ENCODE data around the gene ARHGAP6.
"Not testable (repeated sequence)": the region's sequence is repeated elsewhere in the genome, so short reads cannot be mapped to it uniquely, and the experiment has no call there.

ARHGAP6 gene

DNA sequence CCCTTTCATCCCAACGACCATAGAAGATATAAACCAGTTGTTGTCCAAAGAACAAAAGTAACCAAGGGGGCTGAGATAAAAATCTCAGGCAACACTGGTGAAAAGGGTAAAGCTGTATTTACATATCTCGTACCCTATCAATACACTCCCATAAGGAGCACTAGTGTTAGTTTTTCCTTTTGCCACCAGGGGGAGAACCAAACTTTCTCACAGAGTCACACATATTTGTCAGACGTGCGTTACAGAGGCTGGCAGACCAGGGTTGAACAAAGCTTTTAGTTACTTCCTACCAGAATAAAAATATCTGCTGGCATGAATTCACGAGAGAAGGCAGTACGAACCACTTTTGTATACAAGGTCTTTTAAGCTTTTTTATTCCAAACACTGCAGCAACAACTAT is 284.3 kb downstream of the ARHGAP6 start:
- Histone ChIP-seq H3K9me3 (ENCODE audit: control insufficient read depth in 1 of 2, low read length in 2 of 2) (no peaks in the 10 kb centered on the region), H3K27ac (ENCODE audit: low read length) (peak overlapping the region; percentile 39), H3K27me3 (ENCODE audit: low read depth, low read length) (no peaks in the 10 kb centered on the region), H3K4me3 (ENCODE audit: low read depth in 1 of 2, low read length in 2 of 2) (no peak overlapping the region), H3K4me1 (ENCODE audit: control insufficient read depth in 1 of 2, insufficient read depth in 2 of 2, low read length in 2 of 2) (peaks cover 0 to 4% of the 10 kb centered on the region in 2 donors), H3K36me3 (ENCODE audit: control insufficient read depth in 1 of 2, insufficient read depth in 2 of 2, low read length in 2 of 2) (no peaks in the 10 kb centered on the region)

GRCh38 chrX:11380187-11380844 is 285.4 kb downstream of the ARHGAP6 start:
- no peak overlapping the region for H3K4me3 ChIP-seq (ENCODE audit: low read depth in 1 of 2, low read length in 2 of 2)

GRCh38 chrX:11376163-11376562 is 289.6 kb downstream of the ARHGAP6 start:
- Histone ChIP-seq H3K4me3 (ENCODE audit: low read depth in 1 of 2, low read length in 2 of 2) (no peak overlapping the region), H3K27me3 (ENCODE audit: low read depth, low read length) (no peaks in the 10 kb centered on the region), H3K4me1 (ENCODE audit: control insufficient read depth in 1 of 2, insufficient read depth in 2 of 2, low read length in 2 of 2) (no peaks in the 10 kb centered on the region), H3K36me3 (ENCODE audit: control insufficient read depth in 1 of 2, insufficient read depth in 2 of 2, low read length in 2 of 2) (no peaks in the 10 kb centered on the region), H3K9me3 (ENCODE audit: control insufficient read depth in 1 of 2, low read length in 2 of 2) (no peaks in the 10 kb centered on the region), H3K27ac (ENCODE audit: low read length) (no peak overlapping the region)

More at GRCh38 chrX:11380187-11380844, 285.4 kb downstream of the ARHGAP6 start:
- Histone ChIP-seq H3K36me3 (ENCODE audit: control insufficient read depth in 1 of 2, insufficient read depth in 2 of 2, low read length in 2 of 2) (no peaks in the 10 kb centered on the region), H3K9me3 (ENCODE audit: control insufficient read depth in 1 of 2, low read length in 2 of 2) (no peaks in the 10 kb centered on the region), H3K27me3 (ENCODE audit: low read depth, low read length) (no peaks in the 10 kb centered on the region), H3K4me1 (ENCODE audit: control insufficient read depth in 1 of 2, insufficient read depth in 2 of 2, low read length in 2 of 2) (peaks cover 0 to 4% of the 10 kb centered on the region in 2 donors), H3K27ac (ENCODE audit: low read length) (peak overlapping the region; percentile 23)

- no peaks in the 10 kb centered on the region for H3K4me1 ChIP-seq (ENCODE audit: control insufficient read depth in 1 of 2, insufficient read depth in 2 of 2, low read length in 2 of 2)
These were observed 290.1 kb downstream of the ARHGAP6 start for GRCh38 chrX:11375614-11376119.

DNA sequence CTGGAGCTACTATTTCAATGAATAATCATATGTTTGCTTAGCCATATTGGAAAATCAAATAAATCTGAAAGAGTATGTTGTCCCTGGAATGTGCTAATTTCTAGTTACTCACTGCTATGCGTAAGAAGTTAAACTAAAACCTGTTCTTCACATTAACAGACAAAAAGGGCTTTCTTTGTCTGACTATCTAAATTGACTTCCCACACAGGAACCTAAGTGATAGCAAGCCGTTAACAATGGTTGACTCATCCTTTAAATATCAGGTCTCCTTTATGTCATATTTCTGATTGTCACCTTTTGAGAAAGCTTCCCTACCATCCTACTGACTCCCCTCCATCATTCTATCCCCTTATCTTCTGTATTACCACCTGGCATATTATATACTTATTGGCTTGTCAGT is 291.1 kb downstream of the ARHGAP6 start:
- Histone ChIP-seq H3K27ac (ENCODE audit: low read length) (no peak overlapping the region), H3K9me3 (ENCODE audit: control insufficient read depth in 1 of 2, low read length in 2 of 2) (no peaks in the 10 kb centered on the region), H3K4me1 (ENCODE audit: control insufficient read depth in 1 of 2, insufficient read depth in 2 of 2, low read length in 2 of 2) (no peaks in the 10 kb centered on the region), H3K36me3 (ENCODE audit: control insufficient read depth in 1 of 2, insufficient read depth in 2 of 2, low read length in 2 of 2) (no peaks in the 10 kb centered on the region), H3K27me3 (ENCODE audit: low read depth, low read length) (no peaks in the 10 kb centered on the region), H3K4me3 (ENCODE audit: low read depth in 1 of 2, low read length in 2 of 2) (no peak overlapping the region)

More at GRCh38 chrX:11375614-11376119, 290.1 kb downstream of the ARHGAP6 start:
- no peaks in the 10 kb centered on the region for H3K36me3 ChIP-seq (ENCODE audit: control insufficient read depth in 1 of 2, insufficient read depth in 2 of 2, low read length in 2 of 2)
- H3K27me3 ChIP-seq (ENCODE audit: low read depth, low read length), result no peaks in the 10 kb centered on the region
- no peak overlapping the region for H3K4me3 ChIP-seq (ENCODE audit: low read depth in 1 of 2, low read length in 2 of 2)
- H3K9me3 ChIP-seq (ENCODE audit: control insufficient read depth in 1 of 2, low read length in 2 of 2), result no peaks in the 10 kb centered on the region
- no peak overlapping the region for H3K27ac ChIP-seq (ENCODE audit: low read length)

GRCh38 chrX:11371106-11371505 is 294.6 kb downstream of the ARHGAP6 start:
- Histone ChIP-seq H3K27ac (ENCODE audit: low read length) (no peak overlapping the region), H3K27me3 (ENCODE audit: low read depth, low read length) (no peaks in the 10 kb centered on the region), H3K36me3 (ENCODE audit: control insufficient read depth in 1 of 2, insufficient read depth in 2 of 2, low read length in 2 of 2) (no peaks in the 10 kb centered on the region), H3K4me3 (ENCODE audit: low read depth in 1 of 2, low read length in 2 of 2) (no peak overlapping the region), H3K9me3 (ENCODE audit: control insufficient read depth in 1 of 2, low read length in 2 of 2) (no peaks in the 10 kb centered on the region), H3K4me1 (ENCODE audit: control insufficient read depth in 1 of 2, insufficient read depth in 2 of 2, low read length in 2 of 2) (no peaks in the 10 kb centered on the region)

DNA sequence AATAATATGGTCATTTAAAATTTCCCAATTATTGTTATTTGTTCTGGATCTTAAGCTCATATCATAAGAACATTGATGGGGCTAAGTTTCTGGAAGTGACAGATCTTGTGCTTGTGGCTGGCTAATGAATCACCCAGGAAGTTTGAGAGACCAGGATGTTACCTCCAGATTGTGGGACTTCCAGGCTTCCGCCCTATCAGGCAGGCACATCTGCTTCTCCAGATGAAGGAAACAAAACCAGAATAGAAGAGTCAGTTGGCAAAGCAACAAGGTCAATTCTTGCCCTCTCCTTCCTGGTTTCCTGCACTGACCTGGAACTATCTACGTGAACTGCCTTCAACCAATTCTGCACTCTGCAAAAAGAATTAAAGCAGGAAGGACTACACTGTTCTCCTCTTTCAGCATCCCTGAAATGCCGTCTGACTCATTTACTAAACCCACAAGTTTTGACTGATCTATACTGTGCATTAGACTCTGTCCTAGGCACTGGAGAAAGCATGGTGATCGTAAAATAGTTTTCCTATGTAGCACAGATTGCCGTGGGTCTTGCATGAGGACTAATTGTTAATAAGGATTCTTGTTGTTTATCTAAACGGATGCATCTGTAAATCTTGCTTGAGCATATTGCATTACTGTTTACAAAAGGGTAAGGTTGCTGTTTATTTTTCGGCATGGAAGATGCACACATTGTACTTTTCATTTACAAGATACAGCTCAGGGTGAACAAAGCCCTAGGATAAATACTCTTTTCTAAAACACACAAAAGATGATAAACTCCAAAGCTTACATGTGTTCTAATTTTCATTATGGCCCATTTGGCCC is 297.9 kb downstream of the ARHGAP6 start:
- Histone ChIP-seq H3K9me3 (ENCODE audit: control insufficient read depth in 1 of 2, low read length in 2 of 2) (no peaks in the 10 kb centered on the region), H3K27me3 (ENCODE audit: low read depth, low read length) (no peaks in the 10 kb centered on the region), H3K4me1 (ENCODE audit: control insufficient read depth in 1 of 2, insufficient read depth in 2 of 2, low read length in 2 of 2) (no peaks in the 10 kb centered on the region), H3K27ac (ENCODE audit: low read length) (no peak overlapping the region), H3K4me3 (ENCODE audit: low read depth in 1 of 2, low read length in 2 of 2) (no peak overlapping the region), H3K36me3 (ENCODE audit: control insufficient read depth in 1 of 2, insufficient read depth in 2 of 2, low read length in 2 of 2) (no peaks in the 10 kb centered on the region)

DNA sequence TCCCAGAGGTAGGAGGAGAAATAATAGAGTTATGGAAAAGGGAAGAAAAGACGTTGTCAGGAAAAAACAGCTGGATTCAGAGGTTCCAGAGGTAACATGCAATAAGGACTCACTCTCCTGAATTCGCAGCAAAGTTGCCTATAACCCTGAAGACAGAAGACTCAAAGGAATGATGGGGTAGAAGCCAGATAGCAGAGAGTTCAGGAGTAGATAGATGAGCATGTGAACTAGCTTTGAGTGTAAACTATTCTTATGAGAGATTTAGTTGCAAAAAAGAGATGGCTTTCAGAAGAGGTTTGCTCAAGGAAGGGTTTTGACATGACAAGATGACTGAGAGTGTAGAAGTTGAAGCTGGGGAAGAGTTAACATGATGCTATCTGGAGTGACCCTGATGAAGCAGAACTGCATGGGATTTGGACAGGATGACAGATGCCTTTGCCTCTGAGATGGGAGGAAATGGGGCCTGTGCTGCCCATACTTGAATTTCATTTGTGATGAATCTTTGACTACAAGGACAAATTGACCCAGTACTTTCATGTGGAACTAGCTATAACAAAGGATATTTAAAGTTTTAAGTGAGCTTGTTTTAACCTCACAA is 298.6 kb downstream of the ARHGAP6 start:
- H3K27me3 ChIP-seq (ENCODE audit: low read depth, low read length), result no peaks in the 10 kb centered on the region
- H3K4me1 ChIP-seq (ENCODE audit: control insufficient read depth in 1 of 2, insufficient read depth in 2 of 2, low read length in 2 of 2), result no peaks in the 10 kb centered on the region
- H3K4me3 ChIP-seq (ENCODE audit: low read depth in 1 of 2, low read length in 2 of 2), result no peak overlapping the region
- H3K36me3 ChIP-seq (ENCODE audit: control insufficient read depth in 1 of 2, insufficient read depth in 2 of 2, low read length in 2 of 2), result no peaks in the 10 kb centered on the region
- H3K27ac ChIP-seq (ENCODE audit: low read length), result no peak overlapping the region
- no peaks in the 10 kb centered on the region for H3K9me3 ChIP-seq (ENCODE audit: control insufficient read depth in 1 of 2, low read length in 2 of 2)

DNA sequence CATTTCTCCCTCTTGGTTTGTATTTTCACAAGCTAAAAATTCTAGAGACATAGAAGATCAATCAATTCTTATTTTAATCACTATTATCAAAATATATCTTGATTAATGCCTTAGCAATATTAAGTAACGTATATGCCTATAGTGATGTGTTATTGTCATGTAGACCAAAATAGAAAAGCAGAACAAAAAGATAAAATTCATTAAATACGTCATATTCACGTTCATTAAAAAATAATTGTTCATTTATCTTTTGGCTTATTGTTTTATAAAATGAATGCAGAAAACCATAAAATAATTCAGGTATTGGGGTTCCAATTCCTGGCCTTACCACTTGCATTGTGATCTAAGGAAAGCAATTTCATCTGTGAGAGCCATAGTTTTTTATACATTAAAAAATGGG is 300.3 kb downstream of the ARHGAP6 start:
- no peak overlapping the region for H3K4me3 ChIP-seq (ENCODE audit: low read depth in 1 of 2, low read length in 2 of 2)
- H3K4me1 ChIP-seq (ENCODE audit: control insufficient read depth in 1 of 2, insufficient read depth in 2 of 2, low read length in 2 of 2), result no peaks in the 10 kb centered on the region
- H3K36me3 ChIP-seq (ENCODE audit: control insufficient read depth in 1 of 2, insufficient read depth in 2 of 2, low read length in 2 of 2), result no peaks in the 10 kb centered on the region
- no peaks in the 10 kb centered on the region for H3K27me3 ChIP-seq (ENCODE audit: low read depth, low read length)
- H3K9me3 ChIP-seq (ENCODE audit: control insufficient read depth in 1 of 2, low read length in 2 of 2), result no peaks in the 10 kb centered on the region
- no peak overlapping the region for H3K27ac ChIP-seq (ENCODE audit: low read length)

DNA sequence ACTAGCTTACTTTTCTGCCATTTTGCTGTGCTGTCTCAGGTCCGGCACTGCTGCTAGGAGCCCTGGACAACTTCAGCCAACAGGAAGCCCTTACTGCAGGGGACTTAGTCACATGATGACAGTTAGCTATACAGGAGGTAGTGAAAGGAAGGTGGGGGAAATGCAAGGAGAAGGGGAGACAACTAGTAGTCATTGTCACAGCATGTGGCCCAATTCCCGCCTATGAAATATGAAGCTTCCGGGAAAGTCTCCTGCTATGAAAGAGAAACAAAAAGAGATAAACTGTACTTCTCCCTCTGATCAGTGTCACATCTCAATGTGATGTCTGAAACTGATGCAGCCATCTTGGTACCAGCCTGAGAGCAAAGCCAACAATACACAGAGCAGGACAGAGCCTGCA is 300.9 kb downstream of the ARHGAP6 start:
- Histone ChIP-seq H3K9me3 (ENCODE audit: control insufficient read depth in 1 of 2, low read length in 2 of 2) (no peaks in the 10 kb centered on the region), H3K4me3 (ENCODE audit: low read depth in 1 of 2, low read length in 2 of 2) (no peak overlapping the region), H3K27me3 (ENCODE audit: low read depth, low read length) (no peaks in the 10 kb centered on the region), H3K4me1 (ENCODE audit: control insufficient read depth in 1 of 2, insufficient read depth in 2 of 2, low read length in 2 of 2) (no peaks in the 10 kb centered on the region), H3K27ac (ENCODE audit: low read length) (no peak overlapping the region), H3K36me3 (ENCODE audit: control insufficient read depth in 1 of 2, insufficient read depth in 2 of 2, low read length in 2 of 2) (no peaks in the 10 kb centered on the region)

DNA sequence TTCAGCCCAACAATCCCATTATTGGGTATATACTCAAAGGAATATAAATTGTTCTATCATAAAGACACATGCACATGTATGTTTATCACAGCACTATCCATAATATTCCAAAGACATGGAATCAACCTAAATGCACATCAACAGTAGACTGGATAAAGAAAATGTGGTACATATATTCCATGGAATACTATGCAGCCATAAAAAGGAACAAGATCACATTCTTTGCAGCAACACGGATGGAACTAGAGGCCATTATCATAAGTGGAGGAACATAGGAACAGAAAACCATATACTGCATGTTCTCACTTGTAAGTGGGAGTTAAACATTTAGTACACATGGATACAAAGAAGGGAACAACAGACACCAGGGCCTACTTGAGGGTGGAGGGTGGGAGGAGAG is 301.9 kb downstream of the ARHGAP6 start:
- H3K27ac ChIP-seq (ENCODE audit: low read length); H3K9me3 ChIP-seq (ENCODE audit: control insufficient read depth in 1 of 2, low read length in 2 of 2); H3K27me3 ChIP-seq (ENCODE audit: low read depth, low read length); H3K4me3 ChIP-seq (ENCODE audit: low read depth in 1 of 2, low read length in 2 of 2); H3K4me1 ChIP-seq (ENCODE audit: control insufficient read depth in 1 of 2, insufficient read depth in 2 of 2, low read length in 2 of 2); H3K36me3 ChIP-seq (ENCODE audit: control insufficient read depth in 1 of 2, insufficient read depth in 2 of 2, low read length in 2 of 2): not testable (repeated sequence)
